GM19467 (cell line): ENCODE results near the gene THUMPD2.

Source experiments
- ATAC-seq: cut with Tn5 transposase; IDR thresholded peaks from one replicate; pipeline ENCODE4 v1.9.1; 2021; ENCODE audit warnings: mild to moderate bottlenecking, moderate library complexity; ENCODE audit not compliant: unreplicated experiment

THUMPD2 gene

DNA sequence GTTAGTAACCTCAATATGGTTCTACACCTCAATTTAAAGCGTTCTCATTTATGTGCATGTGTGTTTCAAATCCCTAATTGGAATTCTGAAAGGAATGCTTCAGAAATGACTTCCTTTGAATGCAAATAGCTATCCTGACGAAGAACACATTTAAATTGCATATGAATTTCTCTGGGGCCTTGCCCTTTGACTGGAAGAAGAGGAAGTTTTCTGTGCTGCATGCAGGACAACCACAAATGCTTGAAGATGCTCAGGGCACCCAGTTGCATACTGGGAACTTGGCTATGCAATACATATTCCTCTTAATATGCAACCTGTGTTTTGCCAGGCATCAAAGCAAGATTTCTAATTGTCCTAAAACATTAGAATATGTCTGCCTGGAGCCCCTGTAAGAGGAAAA lies 58.1 kb downstream of the THUMPD2 start:
- ATAC-seq = no peak

DNA sequence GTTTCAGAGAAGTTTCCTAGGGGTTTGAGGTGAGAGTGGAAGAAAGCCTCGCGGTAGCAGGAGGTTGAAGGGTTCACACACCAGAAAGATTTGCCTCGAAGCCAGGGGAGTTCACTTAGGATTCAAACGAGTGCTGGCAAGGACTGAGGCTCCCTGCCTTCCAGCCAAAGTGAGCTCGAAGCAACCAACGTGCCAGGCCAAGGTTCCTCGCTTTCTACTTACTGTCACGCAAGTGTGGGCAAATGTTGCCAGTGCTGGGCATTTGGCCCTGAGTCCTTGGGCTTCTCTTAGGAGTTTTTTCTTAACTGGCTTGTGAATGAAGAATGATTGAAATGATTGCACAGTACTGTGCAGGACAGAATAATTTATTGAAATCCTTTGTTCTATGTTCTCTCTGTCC lies 59.7 kb downstream of the THUMPD2 start:
- no peak for ATAC-seq

DNA sequence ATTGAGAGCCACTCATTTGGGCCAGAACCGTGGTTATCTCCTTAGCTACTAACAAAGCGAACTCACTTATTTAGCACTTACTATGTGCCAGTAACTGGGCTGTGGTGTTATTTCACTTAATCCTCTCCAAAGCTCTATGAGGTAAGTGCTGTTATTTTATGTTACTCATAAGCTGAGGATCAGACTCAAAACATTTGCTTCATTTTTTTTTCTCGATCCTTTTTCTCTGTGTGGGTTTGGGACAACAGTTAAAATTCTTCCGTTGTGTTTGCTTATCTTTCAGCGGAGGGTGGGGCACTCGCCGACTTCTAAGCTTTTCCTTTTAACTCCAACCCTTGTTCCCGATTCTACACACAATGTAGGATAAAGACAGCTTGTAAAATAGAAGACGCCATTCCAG lies 60.6 kb downstream of the THUMPD2 start:
- ATAC-seq = no peak

DNA sequence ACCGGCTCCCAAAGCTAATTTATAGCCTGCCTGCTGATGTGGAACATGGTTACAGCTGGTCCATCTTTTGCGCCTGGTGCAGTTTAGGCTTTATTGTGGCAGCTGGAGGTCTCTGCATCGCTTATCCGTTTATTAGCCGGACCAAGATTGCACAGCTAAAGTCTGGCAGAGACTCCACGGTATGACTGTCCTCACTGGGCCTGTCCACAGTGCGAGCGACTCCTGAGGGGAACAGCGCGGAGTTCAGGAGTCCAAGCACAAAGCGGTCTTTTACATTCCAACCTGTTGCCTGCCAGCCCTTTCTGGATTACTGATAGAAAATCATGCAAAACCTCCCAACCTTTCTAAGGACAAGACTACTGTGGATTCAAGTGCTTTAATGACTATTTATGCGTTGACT lies 62.0 kb downstream of the THUMPD2 start:
- ATAC-seq = no peak

DNA sequence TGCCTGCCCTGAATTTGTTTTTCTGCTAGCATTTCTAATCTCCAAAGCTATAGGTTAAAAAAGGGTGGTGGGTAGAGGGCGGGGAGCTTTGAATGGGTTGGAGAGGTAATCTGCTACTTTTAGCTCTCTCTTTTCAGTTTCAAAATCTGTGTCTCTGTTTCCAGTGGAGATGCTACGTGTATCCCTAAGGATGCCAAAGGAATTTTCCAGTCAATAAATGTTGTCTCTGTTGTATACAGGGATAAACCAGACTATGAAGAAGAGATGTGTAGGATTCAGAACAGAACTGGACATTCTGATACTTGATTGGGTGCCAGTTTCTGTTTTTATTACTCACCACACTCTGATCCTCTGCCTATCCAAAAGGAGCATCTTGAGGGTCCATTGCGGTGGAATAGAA lies 63.2 kb downstream of the THUMPD2 start:
- ATAC-seq = no peak

DNA sequence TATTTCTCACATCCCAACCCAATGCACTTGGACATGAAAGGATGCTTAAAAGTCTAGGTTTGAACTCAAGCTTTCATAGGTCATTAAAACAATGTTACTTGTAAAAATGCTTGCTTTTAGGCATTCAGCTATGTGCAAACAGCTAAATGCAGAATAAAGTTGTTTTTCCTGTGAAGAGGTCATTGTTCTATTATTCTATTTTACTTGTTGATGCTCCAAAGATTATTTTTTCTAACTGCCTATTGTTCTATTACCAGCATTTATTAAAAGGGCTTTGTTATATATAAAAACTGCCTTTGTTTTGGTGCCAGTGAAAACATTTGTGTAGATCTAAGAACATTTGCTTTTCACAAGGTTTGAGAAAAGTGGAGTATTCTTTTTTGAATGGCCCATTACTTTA lies 64.0 kb downstream of the THUMPD2 start:
- no peak for ATAC-seq

DNA sequence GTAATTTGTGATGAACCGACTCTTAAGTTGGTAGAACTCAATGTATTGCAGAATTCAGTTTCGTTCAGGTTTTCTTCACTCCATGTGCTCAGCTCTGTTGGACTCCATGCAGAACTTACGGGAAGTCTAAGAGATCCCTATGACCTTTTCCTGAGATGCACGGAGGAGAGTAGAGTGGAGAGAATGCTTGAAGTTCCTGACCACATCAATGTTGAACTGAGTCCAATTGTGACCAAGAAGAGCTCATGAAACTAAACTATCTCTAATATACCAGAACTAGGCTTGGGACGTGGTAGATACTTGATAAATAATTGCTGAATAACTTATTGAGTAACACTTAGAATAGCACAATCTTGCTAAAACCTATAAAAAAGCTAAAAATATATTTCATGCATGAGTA lies 66.1 kb downstream of the THUMPD2 start:
- no peak for ATAC-seq

DNA sequence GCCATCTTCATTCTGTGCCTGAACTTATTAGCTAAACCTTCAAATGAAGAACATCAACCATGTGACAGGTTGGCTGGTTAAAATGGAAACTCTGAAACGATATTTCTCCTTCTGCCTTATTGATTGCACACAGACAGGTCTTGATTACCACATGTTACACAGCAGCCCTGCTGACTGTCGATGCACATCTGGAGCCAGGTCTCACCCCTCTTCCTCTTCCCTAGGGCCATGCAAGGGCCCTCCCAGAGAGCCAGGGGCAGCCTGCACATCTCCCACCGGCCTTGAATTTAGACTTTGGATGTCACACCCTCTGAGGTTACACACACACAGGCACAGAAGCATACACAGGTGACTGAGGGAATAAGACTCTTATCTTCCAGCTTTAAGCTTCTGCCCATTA lies 68.3 kb downstream of the THUMPD2 start:
- no peak for ATAC-seq

DNA sequence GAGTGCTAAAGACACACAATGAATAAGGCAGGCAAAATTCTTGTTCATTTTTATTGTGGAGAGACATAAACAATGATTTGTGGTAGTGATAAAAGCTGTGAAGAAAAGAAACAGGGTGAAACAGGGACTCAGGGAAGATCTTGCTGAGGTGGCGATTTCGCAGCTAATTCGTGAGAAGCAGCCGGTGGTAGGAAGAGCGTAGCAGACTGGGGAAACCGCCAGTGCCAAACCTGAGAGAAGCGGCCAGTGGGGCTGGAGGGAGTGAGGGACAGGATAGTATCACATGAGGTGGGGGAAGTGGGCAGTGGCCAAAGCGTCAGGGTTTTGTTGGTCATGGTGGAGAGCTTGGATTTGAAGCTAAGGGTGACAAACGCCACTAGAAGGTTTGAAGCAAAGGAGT lies 71.1 kb downstream of the THUMPD2 start:
- no peak for ATAC-seq

DNA sequence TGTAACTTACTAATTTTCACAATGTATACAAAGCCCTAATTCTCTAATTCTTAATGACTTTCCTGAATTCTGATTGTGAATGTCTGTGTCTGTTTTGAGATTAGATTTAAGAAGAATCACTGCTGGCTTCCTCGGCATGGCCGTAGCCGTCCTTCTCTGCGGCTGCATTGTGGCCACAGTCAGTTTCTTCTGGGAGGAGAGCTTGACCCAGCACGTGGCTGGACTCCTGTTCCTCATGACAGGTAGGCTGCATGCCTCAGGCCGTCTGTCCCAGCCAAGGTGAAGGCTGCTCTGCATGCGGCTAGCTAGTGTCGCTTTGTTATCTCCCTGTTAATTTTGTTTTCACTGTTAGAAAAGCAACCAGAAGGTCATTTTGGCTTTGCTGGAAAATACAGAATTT lies 72.1 kb downstream of the THUMPD2 start:
- ATAC-seq = no peak

DNA sequence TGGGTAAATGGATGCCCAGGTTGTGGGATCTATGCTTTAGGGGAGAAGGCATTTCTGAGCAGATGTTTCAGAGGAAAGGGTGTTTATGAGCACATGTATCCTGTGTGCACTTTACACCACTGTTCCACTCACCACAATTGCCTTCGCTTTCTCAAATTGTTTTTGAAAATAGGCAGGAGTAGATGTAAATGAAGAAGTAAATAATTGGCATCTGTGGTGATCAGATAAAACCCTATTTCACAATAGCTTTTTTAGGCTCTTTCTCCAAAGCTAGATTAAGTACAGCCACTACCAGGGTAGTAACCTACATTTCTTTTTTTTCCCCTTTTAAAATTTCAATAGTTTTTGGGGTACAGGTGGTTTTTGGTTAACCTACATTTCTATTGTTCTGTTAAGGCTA lies 72.7 kb downstream of the THUMPD2 start:
- ATAC-seq = no peak

DNA sequence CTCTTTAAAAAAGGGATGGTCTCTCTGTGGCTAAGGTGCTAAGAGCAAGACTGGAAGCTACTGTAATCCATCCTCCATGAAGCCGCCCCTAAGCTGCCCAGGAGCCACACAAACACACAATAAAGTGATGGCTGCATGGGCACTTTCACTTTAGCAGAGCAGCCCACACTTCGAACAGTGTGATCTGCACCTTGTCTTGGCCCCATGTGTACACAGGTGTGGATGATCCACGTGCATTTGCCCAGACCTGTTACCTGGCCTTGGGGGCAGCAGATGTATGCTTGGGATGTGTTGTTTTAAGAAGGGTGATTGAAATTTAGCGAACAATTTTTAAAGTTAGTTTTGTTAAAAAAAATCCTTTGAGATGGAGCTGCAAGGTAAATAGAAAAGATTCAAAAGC lies 73.4 kb downstream of the THUMPD2 start:
- ATAC-seq = no peak

DNA sequence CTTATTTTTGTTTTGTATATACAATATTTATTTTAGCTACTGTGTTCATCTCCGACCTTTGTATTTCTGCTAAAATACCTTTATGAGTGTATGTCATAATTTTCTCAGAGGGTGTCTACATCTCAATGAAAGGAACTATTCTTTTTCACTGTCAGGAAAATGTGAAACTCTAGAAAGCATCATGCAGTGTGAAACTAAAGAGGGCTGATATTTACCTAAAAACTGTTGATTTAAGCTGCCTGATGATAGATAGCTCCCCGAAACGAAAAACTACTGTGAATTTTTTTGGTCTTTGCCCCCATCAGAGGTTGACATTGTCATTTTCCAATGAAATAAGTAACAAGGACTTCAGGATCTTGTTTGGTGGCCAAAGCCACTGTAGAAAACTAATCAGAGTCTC lies 74.5 kb downstream of the THUMPD2 start:
- no peak for ATAC-seq

DNA sequence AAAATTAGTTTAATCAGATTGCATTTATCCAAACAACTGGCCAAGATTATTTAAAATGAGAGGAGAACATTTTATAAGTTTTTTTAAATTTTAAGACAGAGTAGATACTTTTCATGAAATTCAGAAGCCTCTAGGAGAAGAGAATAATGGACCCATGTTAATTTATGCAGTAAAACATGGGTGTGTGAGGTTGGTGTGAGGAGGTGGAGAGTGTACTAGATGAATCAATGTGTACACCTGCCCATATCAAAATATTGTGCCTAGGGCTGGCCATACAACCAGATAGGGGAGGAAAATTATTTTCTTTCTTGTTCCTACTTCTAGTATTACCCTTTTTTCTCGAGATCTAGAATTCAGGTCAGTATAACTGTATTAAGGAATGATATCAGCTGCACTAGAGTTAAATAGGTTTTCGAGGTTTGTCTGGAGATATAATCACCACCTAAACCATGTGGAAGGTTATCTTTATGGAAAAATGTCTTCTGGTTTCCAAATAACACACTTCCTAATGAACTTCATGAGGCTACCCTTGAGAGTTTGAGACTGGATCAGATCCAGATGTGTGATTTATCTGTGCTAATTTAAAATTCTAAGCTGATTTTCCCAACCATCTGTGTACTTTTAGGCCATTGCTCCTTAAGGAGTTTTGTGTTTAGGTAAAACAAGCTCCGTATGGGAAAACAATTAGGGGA lies 75.7 kb downstream of the THUMPD2 start:
- ATAC-seq = no peak

DNA sequence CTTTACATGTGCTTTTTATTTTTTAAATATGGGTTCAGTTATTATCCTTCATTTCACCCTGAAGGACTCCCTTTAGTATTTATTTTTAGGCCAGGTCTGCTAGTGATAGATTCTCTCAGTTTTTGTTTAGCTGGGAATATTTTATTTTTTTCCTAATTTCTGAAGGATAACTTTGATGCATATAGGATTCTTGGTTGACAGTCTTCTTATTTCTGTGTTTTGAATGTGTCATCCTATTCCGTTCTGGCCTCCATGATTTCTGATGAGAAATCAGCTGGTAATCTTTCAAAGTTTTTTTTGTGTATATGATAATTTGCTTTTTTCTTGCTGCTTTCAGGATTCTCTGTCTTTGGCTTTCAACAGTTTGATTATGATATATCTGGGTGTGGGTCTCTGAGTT lies 77.9 kb downstream of the THUMPD2 start:
- ATAC-seq = no peak

DNA sequence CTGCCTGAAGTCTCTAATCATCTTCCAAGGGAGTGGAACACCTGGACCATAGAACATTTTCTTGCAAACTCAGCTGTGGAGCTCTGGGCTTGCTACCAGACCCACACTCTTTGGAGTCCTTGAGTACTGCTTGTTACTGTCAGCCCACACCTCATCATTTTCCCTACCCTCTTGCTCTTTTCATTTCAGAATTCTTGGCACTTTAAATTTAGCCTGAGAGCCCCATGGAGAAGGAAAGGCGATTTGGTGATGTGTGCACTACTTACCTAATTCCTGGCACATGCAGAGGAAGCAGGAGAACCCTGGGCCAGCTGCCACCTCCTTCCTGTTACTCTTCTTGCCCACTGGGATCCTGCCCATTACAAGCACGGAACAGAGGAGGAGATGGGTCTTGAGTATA lies 81.6 kb downstream of the THUMPD2 start:
- ATAC-seq = no peak

DNA sequence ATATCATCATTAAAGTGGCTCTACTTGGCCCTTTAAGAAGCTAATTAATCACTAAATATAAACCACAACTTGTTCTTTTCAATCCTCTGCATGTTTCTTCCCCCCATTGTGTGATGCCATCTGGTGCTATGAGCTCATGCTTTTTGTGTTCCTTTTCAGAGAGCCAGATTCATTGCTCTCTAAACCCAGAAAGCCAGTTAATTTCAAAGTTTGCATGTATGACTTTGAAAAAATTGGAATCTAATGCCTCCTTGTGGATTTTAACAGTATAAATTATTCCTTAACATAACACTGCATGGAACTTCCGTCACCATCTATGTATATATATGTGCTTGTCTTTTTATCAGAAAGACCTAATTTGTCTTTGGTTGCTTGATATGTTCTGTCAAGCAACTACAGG lies 82.2 kb downstream of the THUMPD2 start:
- no peak for ATAC-seq

DNA sequence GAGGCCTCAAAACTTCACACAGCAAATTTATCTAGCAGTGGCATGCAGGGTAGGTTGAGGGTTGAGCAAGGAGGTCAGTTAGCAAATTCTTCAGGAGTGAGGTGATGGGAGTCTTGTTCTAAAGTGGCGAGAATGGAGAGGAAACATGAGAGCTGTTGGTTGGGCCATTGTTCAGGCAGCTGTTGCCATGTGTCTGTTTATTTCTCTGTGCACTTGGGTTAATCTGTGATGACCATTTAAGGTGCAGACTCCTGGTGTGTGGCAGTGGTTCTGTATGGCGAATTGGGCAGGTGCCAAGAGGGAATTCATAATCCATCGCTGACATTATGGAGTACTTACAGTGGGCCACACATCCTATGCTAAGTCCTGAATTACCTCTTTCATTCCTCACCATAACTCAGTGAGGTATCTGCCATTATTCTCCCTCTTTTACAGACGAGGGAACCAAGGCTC lies 82.9 kb downstream of the THUMPD2 start:
- no peak for ATAC-seq

DNA sequence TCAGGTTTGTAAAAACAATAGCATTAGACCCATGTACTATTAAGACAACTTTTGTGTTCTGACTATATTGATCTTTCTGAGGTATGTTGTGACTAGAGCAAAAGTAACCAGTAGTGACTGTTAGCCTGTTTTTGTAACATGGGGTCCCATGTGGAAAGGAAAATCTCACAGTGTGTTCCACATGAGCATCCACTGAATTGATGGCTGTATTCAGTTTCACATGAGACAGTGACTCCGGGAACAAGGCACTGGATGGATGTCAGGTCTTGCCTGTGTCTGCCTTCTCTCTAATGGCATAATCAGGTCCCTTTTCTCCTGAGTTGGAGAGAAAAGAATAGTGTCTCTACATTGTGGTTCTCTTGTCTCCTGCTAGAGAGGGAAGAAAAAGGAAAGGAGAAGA lies 85.8 kb downstream of the THUMPD2 start:
- no peak for ATAC-seq

DNA sequence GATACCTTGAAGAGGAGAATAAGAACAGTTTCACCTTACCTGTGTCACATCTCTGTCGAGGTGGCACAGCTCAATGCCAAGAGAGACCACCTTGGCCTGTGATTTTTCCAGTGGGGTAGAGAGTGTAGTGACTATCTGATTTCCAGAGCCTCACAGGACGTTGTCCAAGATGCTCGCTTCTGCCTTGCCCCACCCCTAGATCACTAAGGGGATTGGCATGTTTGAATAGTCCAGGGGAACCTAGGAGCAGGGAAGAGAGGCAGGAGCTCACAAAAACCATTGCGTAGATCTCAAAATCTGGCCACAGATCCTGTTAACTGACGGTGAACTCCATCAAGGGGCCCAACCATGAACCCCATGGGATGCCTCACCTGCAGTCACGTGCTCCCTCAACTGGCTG lies 89.2 kb downstream of the THUMPD2 start:
- ATAC-seq = no peak

DNA sequence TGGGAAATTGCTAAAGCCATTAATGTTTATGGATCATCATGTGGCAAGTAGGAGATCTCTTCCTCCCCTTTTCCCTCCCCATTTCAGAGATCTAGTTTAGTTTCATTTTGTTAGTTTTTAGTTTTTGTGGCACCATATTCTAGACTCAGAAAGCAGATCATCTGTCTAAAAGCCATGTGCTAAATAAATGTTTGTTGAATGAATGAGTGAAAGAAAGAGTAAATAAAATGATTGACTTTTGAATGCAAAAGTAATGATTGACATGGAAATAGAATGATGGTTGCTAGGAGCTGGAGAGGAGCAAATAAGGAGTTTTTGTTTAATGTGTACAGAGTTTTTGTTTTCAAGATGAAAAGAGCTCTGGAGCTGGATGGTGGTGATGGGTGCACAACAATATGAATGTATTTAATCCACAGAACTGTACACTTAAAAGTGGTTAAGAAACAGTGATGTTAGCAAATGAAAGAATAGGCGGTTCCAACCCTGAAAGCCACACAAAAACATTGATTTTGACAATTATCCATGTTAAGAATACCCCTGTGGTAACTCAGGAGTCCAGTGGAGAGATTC lies 89.7 kb downstream of the THUMPD2 start:
- ATAC-seq = no peak

DNA sequence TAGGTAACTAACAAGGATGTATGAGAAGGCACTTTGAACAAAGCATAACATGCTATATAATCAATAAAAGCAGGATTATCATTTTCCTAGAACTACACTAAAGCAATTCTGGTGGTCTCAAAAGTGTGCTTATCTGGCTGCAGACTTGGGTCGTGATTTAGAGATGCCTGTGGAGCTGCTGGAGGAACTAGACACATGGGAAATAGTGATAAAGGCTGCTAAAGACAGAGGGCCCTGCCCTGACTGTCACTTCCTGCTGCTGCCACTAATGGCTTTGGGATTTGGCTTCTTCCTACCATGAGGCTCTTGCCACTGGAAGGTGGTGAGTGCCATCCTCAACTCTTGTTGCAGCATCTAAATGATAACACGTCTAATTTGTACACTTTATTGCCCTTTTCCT lies 90.9 kb downstream of the THUMPD2 start:
- ATAC-seq = no peak

DNA sequence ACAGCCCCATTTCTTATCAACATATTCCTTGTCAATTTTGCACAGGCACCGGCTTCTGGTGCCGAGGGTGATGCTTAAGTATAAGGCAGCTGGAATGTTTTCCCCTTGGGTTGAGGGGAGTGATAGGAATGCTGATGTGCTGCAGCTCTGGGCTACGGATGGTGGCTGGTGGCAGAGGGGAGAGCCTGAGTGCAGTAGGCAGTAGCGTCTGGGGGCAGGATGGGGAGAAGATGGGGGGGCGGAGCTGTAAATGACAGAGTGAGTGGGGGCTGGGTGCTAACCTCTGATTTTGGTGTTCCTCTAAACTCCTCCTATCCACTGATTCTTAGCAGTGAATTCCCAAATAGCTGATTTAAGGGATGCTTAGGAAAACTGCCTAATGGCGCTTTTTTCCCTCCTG lies 92.6 kb downstream of the THUMPD2 start:
- no peak for ATAC-seq
